Lower leg skin (tissue), 4 donors: ENCODE results near the gene CAMK1. TPM values are rescaled to one million over a fixed set of nuclear protein-coding genes. Genes with fewer than 3 reads are reported as not detected.

ENCODE experiments used
- DNase-seq, 2 donors: peaks; one replicate each; pipeline ENCODE4 v3.0.0-alpha.2; 2019; ENCODE audit warnings: low spot score in 2 of 2
- H3K4me3 ChIP-seq: fragments of 200-600 bp; sonication (generic); 2 replicates; pipeline ENCODE4 v1.5.1; 2017; ENCODE audit warnings: mild to moderate bottlenecking, low read depth; ENCODE audit not compliant: poor library complexity, severe bottlenecking
- POLR2A ChIP-seq, 2 donors: fragments of 450-650 bp; IDR thresholded peaks; one replicate each; pipeline ENCODE4 v1.6.1; 2016 to 2017; ENCODE audit warnings: antibody characterized with exemption in 2 of 2, mild to moderate bottlenecking in 1 of 2, moderate library complexity in 1 of 2
- WGBS, 2 donors: methylation state at CpG; one replicate each; pipeline ENCODE4 v1.1.5; 2018; 5-methylcytosine and 5-hydroxymethylcytosine counted together
- intact Hi-C: fragments of 100-400 bp; cut with DNase I; formaldehyde crosslinking; loops from one replicate; pipeline ENCODE4 v1.15.0; 2023; ENCODE audit warnings: low total_unique reads
- total RNA-seq, 4 donors: library from RNA; depleted of rRNA; stranded (reverse); fragments of >200 nt; gene quantifications; one replicate each; pipeline ENCODE4 v1.1.0, GENCODE V29; 2016
- TF ChIP-seq, protein P1 (sequence below), 3 donors: fragments of 450-650 bp; IDR thresholded peaks; one replicate each; pipeline ENCODE4 v1.5.1; 2016; ENCODE audit warnings: antibody characterized with exemption in 3 of 3, mild to moderate bottlenecking in 3 of 3, moderate library complexity in 2 of 3

CAMK1 gene
- total RNA-seq, 4 donors from 2014 or later, result 3.1 to 10.1 (median 9.4) TPM

DNA sequence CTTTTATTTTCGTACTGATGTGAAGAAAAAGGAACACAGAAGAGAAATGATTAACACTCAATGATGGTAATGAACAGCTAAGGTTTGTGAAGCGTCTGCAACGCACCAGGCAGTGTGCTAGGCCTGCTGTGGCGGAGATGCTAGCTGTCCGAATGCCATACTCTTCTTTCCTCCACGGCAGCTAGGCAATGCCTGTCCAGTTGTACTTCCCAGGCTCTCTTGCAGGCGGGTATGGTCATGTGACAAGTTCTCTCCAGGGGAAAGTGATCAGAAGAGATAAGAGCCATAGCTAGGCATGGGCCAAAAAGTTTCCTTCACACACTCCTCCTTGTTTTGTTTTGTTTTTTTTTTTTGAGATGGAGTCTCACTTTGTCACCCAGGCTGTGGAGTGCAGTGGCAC lies 15.9 kb upstream of the CAMK1 start:
- 85% methylated on average over 7 of the region's 7 CpGs for WGBS, 2 donors
- intact Hi-C loops, result no loop called here

DNA sequence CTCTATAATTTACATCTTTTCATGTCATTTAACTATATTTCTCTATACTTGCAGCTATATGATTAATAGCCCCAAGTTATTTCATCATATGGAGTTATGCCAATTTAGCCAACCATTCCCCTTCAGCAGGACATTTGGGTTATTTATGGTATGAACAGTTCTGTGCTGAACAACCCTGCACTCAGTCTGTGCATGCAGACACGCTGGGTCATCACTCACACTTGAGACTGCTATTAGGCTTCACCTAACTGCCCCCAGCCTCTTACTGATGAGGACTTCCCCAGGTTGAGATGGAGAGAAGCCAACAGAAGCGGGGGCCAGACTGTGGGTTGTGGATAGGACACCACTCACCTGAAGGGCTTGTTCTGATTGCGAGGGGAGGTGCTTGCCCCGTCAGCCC lies 15.2 kb upstream of the CAMK1 start:
- WGBS, 2 donors, result 89 to 91% methylated on average over 4 of the region's 4 CpGs
- TF ChIP-seq POLR2A (IDR thresholded peaks at IDR 0.05), result no peak
- TF ChIP-seq, protein P1, sequence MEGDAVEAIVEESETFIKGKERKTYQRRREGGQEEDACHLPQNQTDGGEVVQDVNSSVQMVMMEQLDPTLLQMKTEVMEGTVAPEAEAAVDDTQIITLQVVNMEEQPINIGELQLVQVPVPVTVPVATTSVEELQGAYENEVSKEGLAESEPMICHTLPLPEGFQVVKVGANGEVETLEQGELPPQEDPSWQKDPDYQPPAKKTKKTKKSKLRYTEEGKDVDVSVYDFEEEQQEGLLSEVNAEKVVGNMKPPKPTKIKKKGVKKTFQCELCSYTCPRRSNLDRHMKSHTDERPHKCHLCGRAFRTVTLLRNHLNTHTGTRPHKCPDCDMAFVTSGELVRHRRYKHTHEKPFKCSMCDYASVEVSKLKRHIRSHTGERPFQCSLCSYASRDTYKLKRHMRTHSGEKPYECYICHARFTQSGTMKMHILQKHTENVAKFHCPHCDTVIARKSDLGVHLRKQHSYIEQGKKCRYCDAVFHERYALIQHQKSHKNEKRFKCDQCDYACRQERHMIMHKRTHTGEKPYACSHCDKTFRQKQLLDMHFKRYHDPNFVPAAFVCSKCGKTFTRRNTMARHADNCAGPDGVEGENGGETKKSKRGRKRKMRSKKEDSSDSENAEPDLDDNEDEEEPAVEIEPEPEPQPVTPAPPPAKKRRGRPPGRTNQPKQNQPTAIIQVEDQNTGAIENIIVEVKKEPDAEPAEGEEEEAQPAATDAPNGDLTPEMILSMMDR (IDR thresholded peaks at IDR 0.05), result no peak
- DNase-seq, result no peak
- H3K4me3 ChIP-seq, result no peak overlapping the region
- intact Hi-C loops, result no loop called here

More for the DNA sequence above, 15.9 kb upstream of the CAMK1 start:
- H3K4me3 ChIP-seq, result no peak overlapping the region
- TF ChIP-seq, protein P1 (IDR thresholded peaks at IDR 0.05), result no peak
- TF ChIP-seq POLR2A (IDR thresholded peaks at IDR 0.05), result no peak
- DNase-seq, result no peak

DNA sequence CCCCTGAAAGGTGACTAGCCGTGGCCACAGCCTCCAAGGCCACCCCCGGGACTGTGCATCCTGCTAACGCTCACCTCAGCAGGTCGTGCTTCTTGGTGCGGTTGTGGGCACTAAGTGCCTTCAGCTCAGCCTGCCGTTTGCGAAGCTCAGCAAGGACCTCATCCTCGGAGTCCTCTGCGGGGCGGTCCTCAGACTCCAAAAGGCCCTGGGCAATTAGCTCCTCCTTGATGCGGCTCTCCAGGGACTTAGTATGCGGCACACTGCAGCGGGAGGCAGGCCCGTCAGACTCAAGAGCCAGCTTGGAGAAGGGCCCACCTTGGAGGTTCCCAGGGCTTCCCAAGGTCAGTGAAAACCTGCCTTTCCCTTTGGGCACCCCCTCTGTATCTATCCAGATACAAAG lies 14.2 kb upstream of the CAMK1 start:
- TF ChIP-seq, protein P1 (IDR thresholded peaks at IDR 0.05), result no peak
- no peak for TF ChIP-seq POLR2A (IDR thresholded peaks at IDR 0.05)
- H3K4me3 ChIP-seq, result no peak overlapping the region
- intact Hi-C loops, result no loop called here
- DNase-seq, result no peak
- 94 to 97% methylated on average over 14 of the region's 14 CpGs for WGBS, 2 donors

DNA sequence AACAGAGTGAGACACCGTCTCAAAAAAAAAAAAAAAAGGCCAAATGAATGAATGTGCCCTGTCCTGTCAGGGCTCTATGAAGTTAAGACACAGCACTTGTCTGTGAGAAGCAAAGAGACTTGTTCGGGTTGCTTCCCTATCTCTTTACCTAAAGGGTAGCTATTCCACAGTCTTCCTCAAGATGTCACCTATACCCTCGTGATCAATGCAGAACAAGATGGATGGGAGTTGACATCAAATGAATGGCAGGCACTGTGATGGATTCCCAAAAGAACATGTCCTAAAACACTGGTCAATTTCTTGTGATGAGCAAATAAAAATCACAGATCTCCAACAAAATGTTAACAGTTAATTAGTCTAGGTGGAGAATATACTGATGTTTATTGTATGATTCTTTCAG lies 13.0 kb upstream of the CAMK1 start:
- 30 to 44% methylated on average over 3 of the region's 3 CpGs for WGBS, 2 donors
- no peak overlapping the region for H3K4me3 ChIP-seq
- no peak for TF ChIP-seq POLR2A (IDR thresholded peaks at IDR 0.05)
- TF ChIP-seq, protein P1 (IDR thresholded peaks at IDR 0.05), result no peak
- DNase-seq, result no peak
- intact Hi-C loops, result no loop called here

DNA sequence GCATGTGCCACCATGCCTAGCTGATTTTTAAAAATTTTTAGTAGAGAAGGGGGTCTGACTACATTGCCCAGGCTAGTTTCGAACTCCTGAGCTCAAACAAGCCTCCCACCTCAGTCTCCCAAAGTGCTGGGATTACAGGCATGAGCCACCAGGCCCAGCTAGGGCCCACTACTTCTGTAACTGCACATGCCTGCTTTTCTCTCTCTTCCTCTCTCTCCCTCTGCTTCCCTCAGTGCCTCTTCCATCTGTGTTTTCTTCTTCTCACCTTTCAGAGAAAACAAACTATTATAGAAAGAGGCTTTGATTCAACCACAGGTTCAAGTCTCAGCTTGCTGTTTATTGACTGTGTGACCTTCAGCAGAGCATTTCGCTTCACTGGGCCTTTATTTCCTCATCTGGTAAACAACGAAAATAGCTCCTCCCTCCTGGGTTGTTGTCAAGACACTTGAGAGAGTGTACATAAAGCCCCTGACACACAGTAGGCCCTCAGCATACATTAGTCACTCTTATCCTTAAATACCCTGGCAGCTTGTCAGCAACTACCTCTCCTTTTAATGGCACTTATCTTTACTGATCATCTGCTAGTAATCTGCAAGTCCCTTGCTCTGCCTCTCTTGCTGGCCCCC lies 12.3 kb upstream of the CAMK1 start:
- H3K4me3 ChIP-seq, result no peak overlapping the region
- intact Hi-C loops, result no loop called here
- WGBS, 2 donors, result 72 to 73% methylated on average over 3 of the region's 3 CpGs
- TF ChIP-seq, protein P1 (IDR thresholded peaks at IDR 0.05), result no peak
- no peak for TF ChIP-seq POLR2A (IDR thresholded peaks at IDR 0.05)
- DNase-seq, result no peak

DNA sequence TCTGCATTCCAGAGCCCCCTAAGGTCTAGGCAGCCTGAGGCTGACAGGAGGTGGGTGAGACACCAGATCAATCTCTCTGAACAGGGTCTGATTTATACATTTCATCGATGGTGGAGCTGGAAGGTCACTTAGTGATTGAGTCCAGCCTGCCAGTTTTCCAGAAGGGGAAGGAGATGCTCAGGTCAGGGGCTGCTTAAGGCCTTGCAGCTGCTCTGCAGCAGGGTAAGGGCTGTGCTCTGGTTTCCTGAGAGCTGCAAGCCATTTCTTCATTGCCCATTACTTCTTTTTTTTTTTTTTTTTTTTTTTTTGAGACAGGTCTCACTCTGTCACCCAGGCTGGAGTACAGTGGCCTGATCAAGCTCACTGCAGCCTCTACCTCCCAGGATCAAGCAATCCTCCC lies 11.8 kb upstream of the CAMK1 start:
- 67 to 76% methylated on average over 1 of the region's 1 CpG for WGBS, 2 donors
- H3K4me3 ChIP-seq, result no peak overlapping the region
- intact Hi-C loops, result no loop called here
- DNase-seq, result no peak
- no peak for TF ChIP-seq POLR2A (IDR thresholded peaks at IDR 0.05)
- TF ChIP-seq, protein P1 (IDR thresholded peaks at IDR 0.05), result no peak
